Hindlimb muscle (tissue), 1 donor: ENCODE results near the gene HELB. TPM values are rescaled to one million over a fixed set of nuclear protein-coding genes. Genes with fewer than 3 reads are reported as not detected.

Source experiments
- DNase-seq: peaks from one replicate; pipeline ENCODE4 v3.0.0-alpha.2; 2013
- polyA plus RNA-seq: library from polyadenylated mRNA; unstranded; fragments of 120-200 nt; gene quantifications from one replicate; pipeline ENCODE4 v1.2.1, GENCODE V29; 2013; ENCODE audit not compliant: insufficient read length

The HELB gene
- 3.0 TPM for polyA plus RNA-seq

GRCh38 chr12:66301944-66302826, at the start of gene HELB:
Gene HELB, plus strand, starts transcription at chr12:66302493. Its CDS starts 111 bp downstream, at chr12:66302604.
- DNase-seq, result peak; percentile 94

- DNase-seq, result no peak
These were observed 49.5 kb upstream of the HELB start for GRCh38 chr12:66252771-66253170.

GRCh38 chr12:66255737-66256136, 46.6 kb upstream of the HELB start:
- DNase-seq, result no peak

GRCh38 chr12:66258011-66258410, 44.3 kb upstream of the HELB start:
- no peak for DNase-seq

GRCh38 chr12:66262737-66263136, 39.6 kb upstream of the HELB start:
- DNase-seq, result no peak

- no peak for DNase-seq
These were observed 33.7 kb upstream of the HELB start for GRCh38 chr12:66268562-66268961.

- DNase-seq, result no peak
These were observed 33.2 kb upstream of the HELB start for GRCh38 chr12:66269142-66269541.

GRCh38 chr12:66269757-66270383, 32.4 kb upstream of the HELB start:
- peak; percentile 14 for DNase-seq

- DNase-seq, result no peak
These were observed 31.7 kb upstream of the HELB start for GRCh38 chr12:66270613-66271012.

GRCh38 chr12:66272650-66273049, 29.6 kb upstream of the HELB start:
- no peak for DNase-seq

- no peak for DNase-seq
These were observed 29.1 kb upstream of the HELB start for GRCh38 chr12:66273147-66273546.

- no peak for DNase-seq
These were observed 27.3 kb upstream of the HELB start for GRCh38 chr12:66275040-66275439.

GRCh38 chr12:66279123-66279712, 23.1 kb upstream of the HELB start:
- no peak for DNase-seq

GRCh38 chr12:66280561-66280960, 21.7 kb upstream of the HELB start:
- no peak for DNase-seq

- no peak for DNase-seq
These were observed 20.0 kb upstream of the HELB start for GRCh38 chr12:66282244-66282643.

- no peak for DNase-seq
These were observed 15.0 kb upstream of the HELB start for GRCh38 chr12:66287275-66287674.

GRCh38 chr12:66288121-66288520, 14.2 kb upstream of the HELB start:
- no peak for DNase-seq

GRCh38 chr12:66289485-66289884, 12.8 kb upstream of the HELB start:
- DNase-seq, result no peak

GRCh38 chr12:66290716-66291200, 11.5 kb upstream of the HELB start:
- no peak for DNase-seq

GRCh38 chr12:66296176-66296683, 6.1 kb upstream of the HELB start:
- DNase-seq, result no peak

GRCh38 chr12:66297080-66297479, 5.2 kb upstream of the HELB start:
- no peak for DNase-seq

- no peak for DNase-seq
These were observed 4.4 kb upstream of the HELB start for GRCh38 chr12:66297923-66298322.

GRCh38 chr12:66302827-66303169, 505 bp downstream of the HELB start:
- no peak for DNase-seq
